Activated CD4-positive, alpha-beta T cell treated with anti-CD3 and anti-CD28 coated beads, Interleukin-2, amount 10 ng/mL, durations not matched to agents 7 days and 5 days (primary cell): ENCODE measurements around the gene ACOT13. TPM values are rescaled to one million over a fixed set of nuclear protein-coding genes. Genes with fewer than 3 reads are reported as not detected.
A peak's percentile ranks its signal among the peaks of the same experiment; 100 is the strongest.
"Not testable (repeated sequence)": the region's sequence is repeated elsewhere in the genome, so short reads cannot be mapped to it uniquely, and the experiment has no call there.

Experiments used
- CTCF ChIA-PET: fragments of 350-600 bp; sonication (Branson Sonifier 250); formaldehyde crosslinking; loops from one replicate; lab custom pipeline; 2021; ENCODE audit warnings: antibody characterized with exemption; lab: Charles Lee
- POLR2A ChIA-PET: fragments of 350-600 bp; sonication (Branson Sonifier 250); formaldehyde crosslinking; loops from one replicate; lab custom pipeline; 2021; ENCODE audit warnings: antibody characterized with exemption; lab: Charles Lee
- DNase-seq: peaks from one replicate; pipeline ENCODE4 v3.0.0-alpha.2; 2020
- H3K27ac Mint-ChIP-seq: one replicate; pipeline ENCODE4 v1.8.0; 2021; ENCODE audit warnings: mild to moderate bottlenecking, moderate library complexity, mixed read lengths
- H3K27me3 Mint-ChIP-seq: one replicate; pipeline ENCODE4 v1.8.0; 2021; ENCODE audit warnings: mixed read lengths
- H3K36me3 Mint-ChIP-seq: one replicate; pipeline ENCODE4 v1.8.0; 2021; ENCODE audit warnings: low read depth, mixed read lengths
- H3K4me1 Mint-ChIP-seq: one replicate; pipeline ENCODE4 v1.8.0; 2021; ENCODE audit warnings: mixed read lengths
- H3K4me3 Mint-ChIP-seq: one replicate; pipeline ENCODE4 v1.8.0; 2021; ENCODE audit warnings: mild to moderate bottlenecking, moderate library complexity, mixed read lengths
- H3K9me3 Mint-ChIP-seq: one replicate; pipeline ENCODE4 v1.8.0; 2021; ENCODE audit warnings: mixed read lengths
- total RNA-seq, 2 experiments: library from RNA; stranded (reverse); gene quantifications; one replicate each; pipeline ENCODE4 v1.2.3, GENCODE V29; 2021

ACOT13 gene
- total RNA-seq, 2 experiments from 2014 or later, result 16.0 to 18.3 TPM

DNA sequence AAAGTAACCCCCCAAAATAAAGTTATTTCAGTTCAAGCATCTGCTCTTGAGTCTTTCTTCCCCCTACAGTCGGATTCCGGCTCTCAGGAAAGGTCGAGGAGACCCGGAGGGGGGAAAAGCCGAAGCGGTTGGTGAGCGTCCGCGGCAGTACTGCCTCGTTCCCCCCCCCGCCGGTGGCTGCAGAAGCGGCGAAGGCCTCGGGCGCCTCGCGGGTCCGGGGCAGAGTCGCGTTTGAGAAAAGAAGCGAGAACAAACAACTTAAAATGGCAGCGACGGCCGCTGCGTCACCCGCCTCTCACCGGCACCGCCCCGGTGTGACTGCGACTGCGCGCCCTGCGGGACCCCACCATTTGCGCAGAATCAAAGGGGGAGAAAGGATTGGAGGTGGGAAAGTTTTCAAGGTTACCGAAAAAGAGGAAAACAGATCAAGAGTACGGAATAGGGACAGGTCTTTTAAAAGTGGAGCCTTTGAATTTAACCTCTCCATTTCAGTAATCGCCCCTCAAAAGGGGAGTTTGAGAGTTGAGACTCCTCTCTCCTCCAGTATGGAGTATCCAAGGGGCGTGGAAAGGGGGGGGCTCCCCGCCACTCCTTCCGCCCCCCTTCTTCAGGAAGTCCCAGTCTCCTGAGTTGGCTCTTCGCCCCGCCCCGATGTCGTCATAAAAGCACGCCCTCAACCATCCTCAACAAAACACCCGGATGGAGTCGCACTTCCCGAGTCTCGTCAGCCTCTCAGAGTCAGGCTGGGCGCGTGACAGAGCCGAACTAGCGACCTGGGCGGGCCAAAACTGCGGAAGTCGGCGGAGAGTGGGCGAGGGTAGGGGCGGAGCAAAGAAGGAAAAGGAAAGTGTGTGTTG, 54.0 kb downstream of the ACOT13 start:
- peak overlapping the region; percentile 100 for H3K27ac Mint-ChIP-seq
- peak; percentile 100 for DNase-seq
- H3K27me3 Mint-ChIP-seq, result no peaks in the 10 kb centered on the region
- H3K4me1 Mint-ChIP-seq, result peaks cover 36% of the 10 kb centered on the region
- no peaks in the 10 kb centered on the region for H3K9me3 Mint-ChIP-seq
- peaks cover 36% of the 10 kb centered on the region for H3K36me3 Mint-ChIP-seq
- POLR2A ChIA-PET, result interaction anchor here (1.0 to 1.6 kb wide), 2 partner anchors 16 to 22 kb away, joined by 3 to 11 read pairs; no protein-coding TSS in a partner anchor
- H3K4me3 Mint-ChIP-seq, result peak overlapping the region; percentile 96
- CTCF ChIA-PET, result interaction anchor here (0.7 to 1.3 kb wide), 3 partner anchors 20 to 349 kb away, joined by 3 to 6 read pairs (median 3); partner anchors contain the start of gene GMNN

DNA sequence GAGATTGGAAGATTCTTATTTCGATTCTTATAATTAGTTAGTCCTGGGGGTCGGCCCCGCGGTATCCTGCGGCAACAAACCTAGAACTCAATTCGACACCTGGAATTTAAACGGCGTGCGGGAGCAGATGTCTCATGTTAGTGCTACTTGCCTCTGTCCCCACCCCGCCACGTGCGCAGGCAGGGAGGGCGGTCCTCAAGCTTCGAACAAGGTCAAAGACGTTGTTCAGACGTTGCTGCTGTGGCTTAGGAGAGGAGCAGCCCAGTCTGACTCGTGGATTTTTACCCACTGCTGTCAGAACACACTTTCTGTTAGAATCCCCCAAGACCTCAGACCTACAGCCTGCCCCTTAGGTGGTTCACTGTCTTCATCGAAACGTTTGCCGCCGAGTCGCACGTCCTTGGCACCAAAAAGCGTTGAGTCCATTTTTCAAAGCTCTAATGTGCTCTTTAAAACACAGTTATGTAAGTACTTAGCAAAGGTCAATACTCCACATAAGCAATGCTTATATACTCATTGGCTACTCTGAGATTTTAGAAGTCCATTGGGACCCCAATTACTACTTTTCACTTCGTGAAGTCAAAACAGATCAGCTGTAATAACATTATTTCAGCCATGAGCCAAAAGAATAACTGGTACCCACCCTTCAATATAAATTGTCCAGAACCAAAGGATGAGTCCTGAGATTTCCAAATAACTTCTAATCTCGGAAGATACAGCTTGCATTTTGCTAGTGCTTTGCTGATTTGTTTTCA, 54.8 kb downstream of the ACOT13 start:
- DNase-seq, result peak; percentile 89
- CTCF ChIA-PET, result interaction anchor here (0.7 to 1.3 kb wide), 4 partner anchors 19 to 349 kb away, joined by 3 to 6 read pairs (median 3); partner anchors contain the start of gene GMNN
- H3K36me3 Mint-ChIP-seq, result peaks cover 29% of the 10 kb centered on the region

DNA sequence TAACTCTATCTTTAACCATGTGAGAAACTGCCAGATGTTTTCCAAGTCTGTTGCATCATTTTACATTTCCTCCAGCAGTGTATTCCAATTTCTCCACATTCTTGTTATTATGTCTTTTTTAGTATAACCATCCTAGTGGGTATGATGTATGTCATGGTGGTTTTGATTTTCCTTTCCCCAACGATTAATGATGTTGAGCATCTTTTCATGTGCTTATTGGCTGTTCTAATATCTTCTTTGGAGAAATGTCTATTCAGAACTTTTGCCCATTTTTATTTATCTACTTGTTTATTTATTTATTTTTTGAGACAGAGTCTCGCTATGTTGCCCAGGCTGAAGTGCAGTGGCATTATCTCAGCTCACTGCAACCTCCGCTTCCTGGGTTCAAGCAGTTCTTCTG, 56.4 kb downstream of the ACOT13 start:
- Mint-ChIP-seq H3K4me1 (peaks cover 14% of the 10 kb centered on the region), H3K36me3 (peaks cover 16% of the 10 kb centered on the region), H3K4me3 (no peak overlapping the region), H3K27ac (no peak overlapping the region), H3K27me3 (peaks cover 3% of the 10 kb centered on the region), H3K9me3 (peaks cover under 1% of the 10 kb centered on the region)
- ChIA-PET CTCF (interaction anchor here (0.8 to 1.7 kb wide), 2 partner anchors 10 to 13 kb away, joined by 3 read pairs; no protein-coding TSS in a partner anchor), POLR2A (no interaction called here)
- no peak for DNase-seq

More for the DNA sequence above, 54.8 kb downstream of the ACOT13 start:
- Mint-ChIP-seq H3K27me3 (no peaks in the 10 kb centered on the region), H3K27ac (peak overlapping the region; percentile 100), H3K9me3 (no peaks in the 10 kb centered on the region), H3K4me3 (peak overlapping the region; percentile 96), H3K4me1 (peaks cover 29% of the 10 kb centered on the region)
- POLR2A ChIA-PET, result interaction anchor here (0.6 to 1.6 kb wide), 3 partner anchors 17 to 53 kb away, joined by 3 to 11 read pairs (median 3); no protein-coding TSS in a partner anchor

DNA sequence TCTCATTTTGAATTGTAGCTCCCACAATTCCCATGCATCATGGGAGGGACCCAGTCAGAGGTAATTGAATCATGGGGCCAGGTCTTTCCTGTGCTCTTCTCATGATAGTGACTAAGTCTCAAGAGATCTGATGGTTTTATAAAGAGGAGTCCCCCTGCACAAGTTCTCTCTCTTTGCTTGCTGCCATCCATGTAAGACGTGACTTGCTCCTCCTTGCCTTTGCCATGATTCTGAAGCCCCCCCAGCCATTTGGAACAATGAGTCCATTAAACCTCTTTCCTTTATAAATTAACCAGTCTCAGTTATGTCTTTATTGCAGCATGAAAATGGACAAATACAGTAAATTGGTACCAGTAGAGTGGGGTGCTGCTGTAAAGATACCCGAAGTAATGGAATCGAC, 63.8 kb downstream of the ACOT13 start:
- CTCF ChIA-PET, H3K36me3 Mint-ChIP-seq, POLR2A ChIA-PET, DNase-seq, H3K4me3 Mint-ChIP-seq, H3K4me1 Mint-ChIP-seq, H3K27ac Mint-ChIP-seq: not testable (repeated sequence)
- Mint-ChIP-seq H3K9me3 (peaks cover 24% of the 10 kb centered on the region), H3K27me3 (peaks cover 20% of the 10 kb centered on the region)

DNA sequence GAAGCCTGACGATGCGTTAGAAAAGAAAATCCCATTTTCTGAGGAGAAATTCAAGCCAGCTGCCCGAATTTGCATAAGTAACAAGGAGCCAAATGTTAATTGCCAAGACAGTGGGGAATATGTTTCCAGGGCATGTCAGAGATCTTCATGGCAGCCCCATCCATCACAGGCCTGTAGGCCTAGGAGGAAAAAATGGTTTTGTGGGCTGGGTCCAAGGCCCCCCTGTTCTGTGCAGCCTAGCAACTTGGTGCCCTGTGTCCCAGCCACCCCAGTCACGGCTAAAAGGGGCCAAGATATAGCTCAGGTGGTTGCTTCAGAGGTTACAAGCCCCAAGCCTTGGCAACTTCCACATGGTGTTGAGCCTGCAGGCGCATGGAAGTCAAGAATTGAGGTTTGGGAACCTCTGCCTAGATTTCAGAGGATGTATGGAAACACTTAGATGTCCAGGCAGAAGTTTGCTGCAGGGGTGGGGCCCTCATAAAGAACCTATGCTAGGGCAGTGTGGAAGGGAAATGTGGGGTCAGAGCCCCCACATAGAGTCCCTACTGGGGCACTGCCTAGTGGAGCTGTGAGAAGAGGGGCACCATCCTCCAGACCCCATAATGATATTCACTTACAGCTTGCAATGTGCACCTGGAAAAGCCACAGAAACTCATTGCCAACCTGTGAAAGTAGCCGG, 64.7 kb downstream of the ACOT13 start:
- CTCF ChIA-PET, H3K36me3 Mint-ChIP-seq, POLR2A ChIA-PET, H3K27ac Mint-ChIP-seq, H3K4me1 Mint-ChIP-seq, H3K4me3 Mint-ChIP-seq, DNase-seq: not testable (repeated sequence)
- peaks cover 24% of the 10 kb centered on the region for H3K9me3 Mint-ChIP-seq
- H3K27me3 Mint-ChIP-seq, result peaks cover 22% of the 10 kb centered on the region

DNA sequence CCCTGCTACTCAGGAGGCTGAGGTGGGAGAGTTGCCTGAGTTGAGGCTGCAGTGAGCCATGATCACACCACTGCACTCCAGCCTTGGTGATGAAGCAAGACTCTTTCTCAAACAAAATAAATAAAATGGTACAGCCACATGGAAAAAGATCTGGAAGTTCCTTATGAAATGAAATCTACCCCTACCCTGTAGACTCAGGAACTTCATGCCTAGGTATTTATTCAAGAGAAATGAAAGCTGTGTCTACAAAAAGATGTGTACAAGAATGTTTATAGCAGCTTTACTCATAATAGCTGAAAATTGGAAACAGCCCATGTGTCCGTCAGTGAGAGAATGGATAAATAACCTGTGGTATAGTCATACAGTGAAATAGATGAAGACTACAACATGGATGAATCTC, 67.3 kb downstream of the ACOT13 start:
- Mint-ChIP-seq H3K4me3 (no peak overlapping the region), H3K9me3 (peaks cover 19% of the 10 kb centered on the region), H3K36me3 (peaks cover 3% of the 10 kb centered on the region), H3K27me3 (peaks cover 15% of the 10 kb centered on the region), H3K27ac (no peak overlapping the region), H3K4me1 (peaks cover 7% of the 10 kb centered on the region)
- ChIA-PET CTCF (interaction anchor here (1.1 to 1.2 kb wide), 3 partner anchors 9 to 153 kb away, joined by 3 read pairs; no protein-coding TSS in a partner anchor), POLR2A (interaction anchor here (0.7 kb wide), 1 partner anchor 673 kb away, joined by 9 read pairs; no protein-coding TSS in a partner anchor)
- no peak for DNase-seq

DNA sequence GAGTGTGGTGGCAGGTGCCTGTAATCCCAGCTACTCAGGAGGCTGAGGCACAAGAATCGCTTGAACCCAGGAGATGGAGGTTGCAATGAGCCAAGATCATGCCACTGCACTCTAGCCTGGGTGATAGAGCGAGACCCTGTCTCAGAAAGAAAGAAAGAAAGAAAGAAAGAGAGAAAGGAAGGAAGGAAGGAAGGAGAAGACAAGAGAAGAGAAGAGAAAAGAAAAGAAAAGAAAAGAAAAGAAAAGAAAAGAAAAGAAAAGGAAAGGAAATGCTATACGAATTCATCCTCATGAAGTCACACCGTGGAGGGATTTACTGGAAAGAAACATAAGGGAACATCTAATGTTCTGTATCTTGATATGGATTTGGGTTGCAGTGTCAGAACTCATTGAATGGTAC, 67.8 kb downstream of the ACOT13 start:
- H3K4me3 Mint-ChIP-seq, H3K36me3 Mint-ChIP-seq, DNase-seq, H3K4me1 Mint-ChIP-seq, CTCF ChIA-PET, H3K27ac Mint-ChIP-seq: not testable (repeated sequence)
- POLR2A ChIA-PET, result interaction anchor here (0.7 kb wide), 1 partner anchor 672 kb away, joined by 9 read pairs; no protein-coding TSS in a partner anchor
- H3K27me3 Mint-ChIP-seq, result peaks cover 11% of the 10 kb centered on the region
- H3K9me3 Mint-ChIP-seq, result peaks cover 19% of the 10 kb centered on the region

DNA sequence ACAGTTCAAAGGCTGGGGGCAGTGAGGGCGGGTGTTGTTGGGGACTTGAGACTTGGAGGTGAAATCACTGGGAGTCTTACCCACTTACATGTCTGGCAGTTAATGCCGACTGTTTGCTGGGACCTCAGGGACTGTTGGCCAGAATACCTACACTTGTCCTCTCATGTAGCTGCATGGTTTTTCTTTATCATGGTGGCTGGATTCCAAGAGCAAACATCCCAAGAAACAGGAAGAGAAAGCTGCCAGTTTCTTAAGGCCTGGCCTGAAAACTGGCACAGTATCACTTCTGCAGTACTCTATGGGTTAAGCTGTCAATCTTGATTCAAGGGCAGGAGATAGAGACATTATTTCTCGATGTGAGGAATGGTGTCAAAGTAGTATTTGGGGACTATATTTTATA, 71.9 kb downstream of the ACOT13 start:
- DNase-seq, result no peak
- Mint-ChIP-seq H3K9me3 (peaks cover 13% of the 10 kb centered on the region), H3K27ac (no peak overlapping the region), H3K27me3 (peaks cover 7% of the 10 kb centered on the region), H3K4me3 (no peak overlapping the region), H3K4me1 (peaks cover 23% of the 10 kb centered on the region), H3K36me3 (peaks cover 2% of the 10 kb centered on the region)
- ChIA-PET CTCF (interaction anchor here (0.7 to 1.6 kb wide), 2 partner anchors 22 to 289 kb away, joined by 4 read pairs; no protein-coding TSS in a partner anchor), POLR2A (no interaction called here)

DNA sequence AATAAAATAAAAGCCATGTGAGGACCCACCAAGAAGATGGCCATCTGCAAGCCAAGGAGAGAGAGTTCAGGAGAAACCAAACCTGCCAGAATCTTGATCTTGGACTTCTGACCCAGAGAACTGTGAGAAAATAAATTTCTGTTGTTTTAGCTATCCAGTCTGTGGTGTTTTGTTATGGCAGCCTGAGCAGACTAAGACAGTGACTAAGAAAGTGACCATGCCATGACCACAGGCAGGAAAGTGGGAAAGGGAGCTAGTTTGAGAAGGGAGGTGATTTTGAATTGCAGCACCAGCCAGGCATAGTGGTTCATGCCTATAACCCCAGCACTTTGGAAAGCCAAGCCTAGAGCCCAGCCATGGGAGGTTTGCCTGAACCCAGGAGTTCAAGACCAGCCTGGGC, 74.0 kb downstream of the ACOT13 start:
- no peak for DNase-seq
- Mint-ChIP-seq H3K9me3 (peaks cover 13% of the 10 kb centered on the region), H3K36me3 (peaks cover 2% of the 10 kb centered on the region), H3K27ac (no peak overlapping the region), H3K4me1 (peaks cover 20% of the 10 kb centered on the region), H3K27me3 (peaks cover 2% of the 10 kb centered on the region), H3K4me3 (no peak overlapping the region)
- CTCF ChIA-PET, result interaction anchor here (0.5 to 1.0 kb wide), 2 partner anchors 19 to 221 kb away, joined by 3 read pairs; no protein-coding TSS in a partner anchor
- POLR2A ChIA-PET, result no interaction called here

DNA sequence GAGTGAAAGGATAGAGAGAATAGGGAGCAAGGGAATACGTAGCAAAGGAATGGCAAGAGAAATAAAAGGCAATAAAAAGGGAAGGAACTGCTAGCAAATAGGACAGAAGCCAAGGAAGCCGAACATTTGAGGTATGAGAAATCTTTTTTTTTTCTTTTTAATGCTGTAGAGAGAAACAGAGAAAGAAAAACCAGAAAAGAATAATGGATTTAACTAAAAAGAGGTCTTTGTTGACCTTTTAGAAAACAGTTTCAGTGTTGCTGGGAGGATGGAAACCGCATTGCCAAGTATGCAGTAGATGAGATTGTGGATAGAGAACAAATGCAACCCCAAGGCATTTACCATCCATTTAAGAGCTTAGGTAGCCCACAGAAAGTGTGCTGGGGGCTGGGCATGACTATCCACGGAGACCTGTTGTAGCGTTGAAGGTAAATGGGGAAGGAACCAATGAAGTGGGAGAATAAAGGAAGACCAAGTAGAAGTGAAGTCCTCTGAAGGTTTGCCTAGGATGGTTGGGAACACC, 75.4 kb downstream of the ACOT13 start:
- Mint-ChIP-seq H3K36me3 (peaks cover 2% of the 10 kb centered on the region), H3K27me3 (no peaks in the 10 kb centered on the region), H3K4me3 (no peak overlapping the region), H3K4me1 (peaks cover 17% of the 10 kb centered on the region), H3K27ac (no peak overlapping the region), H3K9me3 (peaks cover 13% of the 10 kb centered on the region)
- ChIA-PET CTCF (interaction anchor here (0.5 to 0.9 kb wide), 3 partner anchors 10 to 30 kb away, joined by 4 read pairs; no protein-coding TSS in a partner anchor), POLR2A (interaction anchor here (1.4 kb wide), 1 partner anchor 23 kb away, joined by 10 read pairs; the partner anchor contains the start of gene C6orf62)
- no peak for DNase-seq

DNA sequence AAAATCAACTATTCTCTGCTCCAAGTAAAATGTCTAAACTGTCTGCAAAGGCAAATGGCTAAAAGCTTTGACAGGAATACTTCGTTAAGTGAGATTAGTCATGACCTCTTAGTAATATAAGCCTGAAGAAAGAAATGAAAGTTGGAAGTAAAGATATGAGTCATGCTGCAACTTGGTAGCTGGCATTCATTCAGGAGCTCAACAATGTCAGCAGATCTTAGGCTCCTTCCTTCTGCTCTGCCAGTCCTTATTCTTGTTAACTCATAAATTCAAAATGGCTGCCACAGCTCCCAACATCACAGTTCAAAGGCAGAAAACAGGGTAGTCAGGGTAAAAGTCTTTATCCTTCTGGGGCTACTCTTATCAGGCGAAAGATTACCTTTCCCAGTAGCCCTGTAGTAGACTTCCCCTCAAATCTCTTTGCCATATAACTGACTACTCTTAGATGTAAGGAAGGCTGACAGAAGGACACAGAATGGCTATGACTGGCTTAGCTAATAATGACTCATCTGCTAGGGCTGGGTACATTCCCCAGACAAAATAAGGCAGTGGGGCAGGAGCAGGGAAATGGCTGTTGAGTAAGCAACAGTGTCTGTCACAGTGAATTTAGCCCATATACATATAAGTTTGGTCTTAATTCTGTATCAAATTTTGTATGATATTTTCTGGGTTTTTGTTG, 76.5 kb downstream of the ACOT13 start:
- CTCF ChIA-PET, result interaction anchor here (0.8 to 1.7 kb wide), 5 partner anchors 9 to 21 kb away, joined by 3 to 4 read pairs (median 4); no protein-coding TSS in a partner anchor

More for the DNA sequence above, 76.5 kb downstream of the ACOT13 start:
- no peak for DNase-seq
- Mint-ChIP-seq H3K4me1 (peaks cover 17% of the 10 kb centered on the region), H3K27me3 (no peaks in the 10 kb centered on the region), H3K27ac (no peak overlapping the region), H3K36me3 (peaks cover 2% of the 10 kb centered on the region), H3K4me3 (no peak overlapping the region), H3K9me3 (peaks cover 13% of the 10 kb centered on the region)
- POLR2A ChIA-PET, result interaction anchor here (0.6 to 1.4 kb wide), 4 partner anchors 22 to 247 kb away, joined by 3 to 11 read pairs (median 8); partner anchors contain the start of gene C6orf62
